ENCODE data around the gene PVRIG.
"Not testable (repeated sequence)": the region's sequence is repeated elsewhere in the genome, so short reads cannot be mapped to it uniquely, and the experiment has no call there.

The PVRIG gene

DNA sequence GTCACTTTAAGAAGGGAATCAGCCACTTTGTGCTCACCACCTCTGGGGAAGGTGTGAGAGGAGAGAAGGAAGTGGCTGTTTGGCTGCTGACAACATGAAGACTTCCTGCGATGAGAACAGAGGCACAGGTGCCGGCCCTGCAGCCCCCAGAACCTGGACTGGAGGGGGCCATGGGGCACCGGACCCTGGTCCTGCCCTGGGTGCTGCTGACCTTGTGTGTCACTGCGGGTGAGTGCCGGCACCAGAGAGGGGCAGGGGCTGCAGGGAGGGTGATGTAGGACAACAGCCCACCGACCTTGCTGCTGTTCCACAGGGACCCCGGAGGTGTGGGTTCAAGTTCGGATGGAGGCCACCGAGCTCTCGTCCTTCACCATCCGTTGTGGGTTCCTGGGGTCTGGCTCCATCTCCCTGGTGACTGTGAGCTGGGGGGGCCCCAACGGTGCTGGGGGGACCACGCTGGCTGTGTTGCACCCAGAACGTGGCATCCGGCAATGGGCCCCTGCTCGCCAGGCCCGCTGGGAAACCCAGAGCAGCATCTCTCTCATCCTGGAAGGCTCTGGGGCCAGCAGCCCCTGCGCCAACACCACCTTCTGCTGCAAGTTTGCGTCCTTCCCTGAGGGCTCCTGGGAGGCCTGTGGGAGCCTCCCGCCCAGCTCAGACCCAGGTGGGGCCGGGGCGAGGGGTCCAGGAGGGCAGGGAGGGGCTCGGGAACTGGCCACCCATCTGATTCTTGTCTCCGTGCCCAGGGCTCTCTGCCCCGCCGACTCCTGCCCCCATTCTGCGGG, at the start of gene PVRIG:
Gene PVRIG (plus strand): TSS at position 149 of the 785 bp plus-strand sequence. CDS start 22 bp downstream, at position 171.
- H3K4me3 ChIP-seq (ENCODE audit: low read length), result peak within 1 kb of the TSS; percentile 41

DNA sequence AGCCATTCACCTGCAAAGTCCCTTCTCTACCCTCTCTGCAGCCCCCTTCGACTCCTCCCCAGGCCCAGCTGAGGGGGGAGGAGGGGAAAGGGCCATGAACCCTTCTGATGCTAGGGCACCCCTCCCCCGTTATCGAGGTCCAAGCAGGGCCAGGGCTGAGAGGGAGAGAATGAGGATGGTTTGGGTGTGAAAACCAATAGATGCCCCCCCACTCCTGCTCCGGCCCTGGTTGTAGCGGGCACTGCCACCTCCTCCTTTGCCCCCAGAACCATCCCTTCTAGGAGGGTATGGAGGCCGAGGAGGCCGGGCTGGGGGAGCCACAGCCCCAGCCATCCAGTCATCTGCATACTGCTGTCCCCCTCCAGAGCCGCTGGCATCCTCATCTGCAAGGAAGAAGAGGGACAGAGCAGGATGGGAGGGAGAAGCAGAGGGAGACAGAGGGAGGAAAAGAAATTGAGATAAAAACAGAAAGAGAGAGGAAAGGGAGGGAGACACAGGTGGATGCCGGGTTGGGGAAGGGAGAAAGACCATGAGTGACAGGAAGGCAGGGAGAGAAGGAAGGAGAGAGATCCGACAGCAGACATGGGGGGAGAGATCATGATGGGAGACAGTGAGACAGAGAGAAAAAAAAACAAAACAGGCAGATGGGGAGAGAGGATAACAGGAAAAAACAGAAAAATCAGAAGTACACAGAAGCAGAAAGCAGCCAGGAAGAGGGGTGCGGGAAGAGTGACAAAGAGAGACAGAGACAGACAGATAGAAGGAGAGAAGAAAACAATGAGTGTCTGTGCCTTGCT, 49.5 kb upstream of the PVRIG start:
- Histone ChIP-seq H3K27ac (ENCODE audit: low read depth, low read length) (no peak overlapping the region), H3K4me3 (ENCODE audit: low read length) (no peak overlapping the region), H3K4me1 (ENCODE audit: control insufficient read depth, insufficient read depth, low read length) (no peaks in the 10 kb centered on the region), H3K9ac (ENCODE audit: low read length) (no peak overlapping the region), H3K27me3 (ENCODE audit: control insufficient read depth, insufficient read depth, low read length) (no peaks in the 10 kb centered on the region), H3K36me3 (ENCODE audit: control insufficient read depth, insufficient read depth, low read length) (no peaks in the 10 kb centered on the region)

More for the DNA sequence above, at the start of gene PVRIG:
- H3K4me1 ChIP-seq (ENCODE audit: control insufficient read depth, insufficient read depth, low read length); H3K9ac ChIP-seq (ENCODE audit: low read length); H3K36me3 ChIP-seq (ENCODE audit: control insufficient read depth, insufficient read depth, low read length); H3K27ac ChIP-seq (ENCODE audit: low read depth, low read length); H3K27me3 ChIP-seq (ENCODE audit: control insufficient read depth, insufficient read depth, low read length): not testable (repeated sequence)

GRCh38 chr7:100171087-100171681, 48.6 kb upstream of the PVRIG start:
- H3K4me3 ChIP-seq (ENCODE audit: low read length), result peak overlapping the region; percentile 22
- no peaks in the 10 kb centered on the region for H3K36me3 ChIP-seq (ENCODE audit: control insufficient read depth, insufficient read depth, low read length)
- no peaks in the 10 kb centered on the region for H3K4me1 ChIP-seq (ENCODE audit: control insufficient read depth, insufficient read depth, low read length)
- no peak overlapping the region for H3K27ac ChIP-seq (ENCODE audit: low read depth, low read length)
- H3K9ac ChIP-seq (ENCODE audit: low read length), result no peak overlapping the region
- H3K27me3 ChIP-seq (ENCODE audit: control insufficient read depth, insufficient read depth, low read length), result no peaks in the 10 kb centered on the region

DNA sequence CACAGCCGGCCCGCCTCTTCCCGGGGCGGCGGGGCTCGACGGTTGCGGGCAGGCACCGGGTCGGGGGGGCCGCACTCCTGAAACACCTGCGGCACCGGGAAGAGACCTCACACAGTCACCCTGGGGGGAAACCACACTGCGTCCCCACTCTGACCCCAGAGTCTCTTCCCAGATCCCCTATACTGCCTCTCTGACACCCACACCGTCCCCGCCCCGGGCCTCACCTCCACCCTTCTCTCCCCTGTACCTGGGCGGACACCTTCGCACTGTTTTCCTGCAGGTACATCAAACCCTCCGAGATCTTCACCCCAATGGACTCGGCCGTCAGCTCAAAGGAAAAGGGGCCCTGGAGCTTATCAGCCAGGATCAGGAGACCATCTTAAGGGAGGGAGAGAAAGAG, 47.9 kb upstream of the PVRIG start:
- Histone ChIP-seq H3K4me1 (ENCODE audit: control insufficient read depth, insufficient read depth, low read length) (no peaks in the 10 kb centered on the region), H3K4me3 (ENCODE audit: low read length) (peak overlapping the region; percentile 41), H3K27me3 (ENCODE audit: control insufficient read depth, insufficient read depth, low read length) (no peaks in the 10 kb centered on the region), H3K27ac (ENCODE audit: low read depth, low read length) (no peak overlapping the region), H3K9ac (ENCODE audit: low read length) (no peak overlapping the region), H3K36me3 (ENCODE audit: control insufficient read depth, insufficient read depth, low read length) (no peaks in the 10 kb centered on the region)

DNA sequence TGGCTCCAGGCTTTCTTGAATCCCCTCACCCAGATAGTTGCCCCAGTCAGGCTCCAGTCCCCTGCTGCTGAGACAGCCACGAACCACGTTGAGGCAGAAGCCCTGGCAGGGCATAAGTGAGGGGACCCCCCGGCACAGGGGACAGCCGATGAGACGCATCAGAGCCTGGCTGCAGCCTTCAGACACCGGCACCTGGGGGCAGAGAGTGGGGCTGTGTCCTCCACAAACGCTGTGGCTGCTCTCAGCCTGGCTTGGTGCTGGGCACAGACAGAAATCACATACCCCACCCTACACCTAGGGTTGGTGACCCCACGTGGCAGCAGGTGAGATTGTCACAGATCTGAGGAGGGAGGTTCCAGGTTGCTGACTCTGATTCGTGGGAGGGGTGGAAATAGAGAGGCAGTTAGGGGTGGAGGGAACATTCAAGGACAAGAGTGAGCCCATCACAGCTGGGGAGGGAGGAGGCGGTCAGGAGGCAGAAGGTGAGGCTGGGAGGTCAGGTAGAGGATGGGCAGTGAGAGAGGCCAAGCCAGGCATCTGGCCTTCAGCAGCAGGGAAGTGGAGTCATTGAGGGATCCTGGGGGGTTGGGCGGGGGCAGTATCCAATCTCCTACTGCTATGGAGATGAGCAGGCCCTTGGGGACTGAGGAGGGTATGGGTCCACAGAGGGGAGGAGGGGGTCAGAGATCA, 45.8 kb upstream of the PVRIG start:
- Histone ChIP-seq H3K36me3 (ENCODE audit: control insufficient read depth, insufficient read depth, low read length) (no peaks in the 10 kb centered on the region), H3K27ac (ENCODE audit: low read depth, low read length) (no peak overlapping the region), H3K27me3 (ENCODE audit: control insufficient read depth, insufficient read depth, low read length) (no peaks in the 10 kb centered on the region), H3K4me3 (ENCODE audit: low read length) (no peak overlapping the region), H3K4me1 (ENCODE audit: control insufficient read depth, insufficient read depth, low read length) (peaks cover 3% of the 10 kb centered on the region), H3K9ac (ENCODE audit: low read length) (no peak overlapping the region)

DNA sequence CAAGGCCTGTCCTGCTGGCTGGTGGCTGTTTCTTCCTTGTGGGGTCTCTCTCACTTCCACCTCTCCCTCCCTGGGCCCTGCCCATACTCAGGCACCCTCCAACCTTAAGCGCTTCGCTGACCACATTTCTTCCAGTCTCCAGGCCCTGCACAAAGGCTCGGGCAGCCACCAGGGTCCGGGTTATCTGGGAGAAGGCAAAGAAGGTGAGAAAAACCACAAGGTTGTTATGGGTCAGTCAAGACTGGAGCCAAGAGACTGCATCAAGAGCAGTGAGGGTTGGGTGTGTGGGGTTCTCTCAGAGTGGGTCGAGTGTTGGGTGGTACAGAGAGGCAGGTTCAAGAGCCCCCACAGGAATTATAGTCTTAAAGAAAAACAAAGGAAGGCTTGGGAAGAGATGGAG, 45.2 kb upstream of the PVRIG start:
- Histone ChIP-seq H3K9ac (ENCODE audit: low read length) (no peak overlapping the region), H3K4me3 (ENCODE audit: low read length) (no peak overlapping the region), H3K27me3 (ENCODE audit: control insufficient read depth, insufficient read depth, low read length) (no peaks in the 10 kb centered on the region), H3K36me3 (ENCODE audit: control insufficient read depth, insufficient read depth, low read length) (no peaks in the 10 kb centered on the region), H3K4me1 (ENCODE audit: control insufficient read depth, insufficient read depth, low read length) (peaks cover 3% of the 10 kb centered on the region), H3K27ac (ENCODE audit: low read depth, low read length) (no peak overlapping the region)

- Histone ChIP-seq H3K9ac (ENCODE audit: low read length) (no peak overlapping the region), H3K27ac (ENCODE audit: low read depth, low read length) (no peak overlapping the region), H3K36me3 (ENCODE audit: control insufficient read depth, insufficient read depth, low read length) (no peaks in the 10 kb centered on the region), H3K4me1 (ENCODE audit: control insufficient read depth, insufficient read depth, low read length) (peaks cover 3% of the 10 kb centered on the region), H3K27me3 (ENCODE audit: control insufficient read depth, insufficient read depth, low read length) (no peaks in the 10 kb centered on the region), H3K4me3 (ENCODE audit: low read length) (no peak overlapping the region)
Measured at GRCh38 chr7:100175296-100175935, 44.3 kb upstream of the PVRIG start.

- Histone ChIP-seq H3K27ac (ENCODE audit: low read depth, low read length) (no peak overlapping the region), H3K4me3 (ENCODE audit: low read length) (peak overlapping the region; percentile 63), H3K36me3 (ENCODE audit: control insufficient read depth, insufficient read depth, low read length) (no peaks in the 10 kb centered on the region), H3K4me1 (ENCODE audit: control insufficient read depth, insufficient read depth, low read length) (peaks cover 3% of the 10 kb centered on the region), H3K27me3 (ENCODE audit: control insufficient read depth, insufficient read depth, low read length) (no peaks in the 10 kb centered on the region), H3K9ac (ENCODE audit: low read length) (no peak overlapping the region)
Measured at GRCh38 chr7:100176096-100177044, 43.4 kb upstream of the PVRIG start.

DNA sequence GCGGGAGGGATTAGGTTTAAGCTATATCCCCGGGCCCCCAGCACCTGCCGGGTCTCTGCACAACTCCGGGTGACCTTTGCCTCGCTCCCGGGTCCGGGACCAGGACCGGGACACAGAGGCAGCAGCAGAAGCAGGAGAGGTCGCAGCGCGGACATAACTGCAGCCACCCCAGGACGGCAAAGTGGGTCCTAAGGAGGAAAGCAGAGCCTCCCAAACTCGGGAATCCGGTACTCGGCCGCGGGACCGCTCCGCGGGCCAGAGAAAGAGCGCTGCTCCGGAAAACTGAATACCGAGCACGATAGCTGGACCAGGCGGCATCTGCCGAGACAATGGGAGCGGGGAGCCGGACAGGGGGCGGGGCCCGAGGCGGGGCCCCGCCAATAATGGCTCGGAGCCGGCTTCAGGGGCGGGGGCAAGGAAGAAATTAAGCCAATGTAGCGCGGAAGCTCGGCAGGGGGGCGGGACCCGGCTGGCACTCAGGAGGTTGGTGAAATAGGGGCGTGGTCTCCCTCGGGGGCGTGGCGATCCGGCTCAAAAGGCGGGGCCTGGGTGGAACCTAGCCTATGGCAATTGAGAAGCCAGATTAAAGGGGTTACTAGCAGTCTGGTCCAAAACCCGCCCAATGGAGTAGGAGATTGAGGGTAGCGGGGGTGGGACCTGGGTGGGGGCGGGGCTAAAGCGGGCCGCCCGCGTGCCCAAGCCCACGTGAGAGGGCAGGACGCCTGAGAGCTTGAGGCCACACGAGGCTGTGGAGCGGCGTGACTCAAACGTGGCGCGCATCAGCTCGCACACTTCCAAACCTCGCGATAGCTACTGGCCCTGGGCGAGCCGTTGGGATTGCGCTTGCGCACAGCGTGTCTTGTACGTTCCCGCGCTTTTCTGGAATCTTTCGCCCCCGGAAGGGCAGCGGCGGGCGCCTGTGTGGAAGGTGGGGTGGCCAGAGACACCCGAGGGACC, 42.4 kb upstream of the PVRIG start, which contains the start of the genes GPC2 and STAG3:
Gene GPC2 (minus strand): TSS at position 337 of the 957 bp plus-strand sequence. CDS start 182 bp downstream, at position 155.
Gene STAG3 (plus strand): TSS at position 874 of the 957 bp plus-strand sequence. CDS start 2,639 bp downstream, outside the sequence.
- H3K36me3 ChIP-seq (ENCODE audit: control insufficient read depth, insufficient read depth, low read length), result no peaks in the 10 kb centered on the region
- no peak within 1 kb of the TSS for H3K27ac ChIP-seq (ENCODE audit: low read depth, low read length)
- peaks cover 3% of the 10 kb centered on the region for H3K4me1 ChIP-seq (ENCODE audit: control insufficient read depth, insufficient read depth, low read length)
- peak within 1 kb of the TSS; percentile 63 for H3K4me3 ChIP-seq (ENCODE audit: low read length)
- H3K9ac ChIP-seq (ENCODE audit: low read length), result no peak within 1 kb of the TSS
- H3K27me3 ChIP-seq (ENCODE audit: control insufficient read depth, insufficient read depth, low read length), result no peaks in the 10 kb centered on the region

DNA sequence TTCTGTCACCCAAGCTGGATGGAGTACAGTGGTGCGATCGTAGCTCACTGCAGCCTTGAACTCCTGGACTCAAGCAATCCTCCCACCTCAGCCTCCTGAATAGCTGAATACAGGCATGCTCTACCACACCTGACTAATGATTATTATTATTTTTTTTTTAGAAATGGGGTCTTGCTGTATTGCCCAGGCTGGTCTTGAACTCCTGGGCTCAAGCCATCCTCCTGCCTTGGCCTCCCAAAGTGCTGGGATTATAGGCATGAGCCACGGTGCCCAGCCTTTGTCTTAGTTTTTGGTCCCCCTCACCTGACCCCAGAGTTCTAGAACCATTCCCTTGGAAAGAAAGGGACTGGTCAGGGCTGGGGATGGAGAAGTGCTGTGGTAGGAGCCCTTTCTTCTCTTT, 39.7 kb upstream of the PVRIG start:
- not testable (repeated sequence) for H3K9ac ChIP-seq (ENCODE audit: low read length); H3K4me1 ChIP-seq (ENCODE audit: control insufficient read depth, insufficient read depth, low read length); H3K36me3 ChIP-seq (ENCODE audit: control insufficient read depth, insufficient read depth, low read length); H3K4me3 ChIP-seq (ENCODE audit: low read length); H3K27ac ChIP-seq (ENCODE audit: low read depth, low read length); H3K27me3 ChIP-seq (ENCODE audit: control insufficient read depth, insufficient read depth, low read length)
